Activated CD8-positive, alpha-beta T cell treated with anti-CD3 and anti-CD28 coated beads for 36 hours (primary cell): ENCODE measurements around the gene FGFBP3. TPM values are rescaled to one million over a fixed set of nuclear protein-coding genes. Genes with fewer than 3 reads are reported as not detected.

Source experiments
- ATAC-seq: fragments of 200-7000 bp; cut with Tn5 transposase; one replicate; pipeline ENCODE4 v1.10.0; 2021; ENCODE audit warnings: mild to moderate bottlenecking, moderate library complexity
- CTCF ChIA-PET: fragments of 350-600 bp; sonication (Branson Sonifier 250); formaldehyde crosslinking; loops from one replicate; lab custom pipeline; 2021; ENCODE audit warnings: antibody characterized with exemption; lab: Charles Lee
- POLR2A ChIA-PET: fragments of 350-600 bp; sonication (Branson Sonifier 250); formaldehyde crosslinking; loops from one replicate; lab custom pipeline; 2021; ENCODE audit warnings: antibody characterized with exemption; lab: Charles Lee
- DNase-seq: peaks from one replicate; pipeline ENCODE4 v3.0.0-alpha.2; 2020
- H3K27ac Mint-ChIP-seq: one replicate; pipeline ENCODE4 v1.8.0; 2021; ENCODE audit warnings: mild to moderate bottlenecking, mixed read lengths
- H3K27me3 Mint-ChIP-seq: one replicate; pipeline ENCODE4 v1.8.0; 2021; ENCODE audit warnings: mixed read lengths
- H3K36me3 Mint-ChIP-seq: one replicate; pipeline ENCODE4 v1.8.0; 2021; ENCODE audit warnings: low read depth, mixed read lengths
- H3K4me1 Mint-ChIP-seq: one replicate; pipeline ENCODE4 v1.8.0; 2021; ENCODE audit warnings: low read depth, mixed read lengths
- H3K4me3 Mint-ChIP-seq: one replicate; pipeline ENCODE4 v1.8.0; 2021; ENCODE audit warnings: mild to moderate bottlenecking, moderate library complexity, mixed read lengths
- H3K9me3 Mint-ChIP-seq: one replicate; pipeline ENCODE4 v1.8.0; 2021; ENCODE audit warnings: mixed read lengths
- intact Hi-C: fragments of 100-400 bp; cut with micrococcal nuclease; formaldehyde crosslinking; loops from one replicate; pipeline ENCODE4 v1.10.0; 2022
- total RNA-seq, 2 experiments: library from RNA; stranded (reverse); gene quantifications; one replicate each; pipeline ENCODE4 v1.2.3, GENCODE V29; 2021
- TF ChIP-seq, protein P1 (sequence below): fragments of 200-600 bp; IDR thresholded peaks from one replicate; pipeline ENCODE4 v1.8.0; 2022; ENCODE audit warnings: antibody characterized with exemption, mild to moderate bottlenecking

FGFBP3 gene
- total RNA-seq, 2 experiments from 2014 or later, result 2.2 to 3.1 TPM

DNA sequence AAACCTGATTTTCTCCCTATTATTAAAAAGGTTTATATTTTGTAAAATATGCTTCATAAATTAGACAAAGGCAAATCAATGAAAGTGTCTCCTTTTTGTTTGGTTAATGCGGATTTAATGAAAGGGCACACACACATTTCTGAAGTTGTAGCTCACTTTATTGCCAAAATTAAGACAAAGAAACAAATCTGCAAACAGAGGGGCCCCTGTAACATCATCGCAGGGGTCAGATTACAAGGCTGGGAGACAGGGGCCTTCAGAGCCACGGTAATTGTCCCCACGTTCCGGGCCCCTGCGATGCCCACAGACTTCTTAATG lies 22.4 kb downstream of the FGFBP3 start:
- H3K4me3 Mint-ChIP-seq, result peak overlapping the region; percentile 77
- no peak overlapping the region for H3K27ac Mint-ChIP-seq
- TF ChIP-seq, protein P1, sequence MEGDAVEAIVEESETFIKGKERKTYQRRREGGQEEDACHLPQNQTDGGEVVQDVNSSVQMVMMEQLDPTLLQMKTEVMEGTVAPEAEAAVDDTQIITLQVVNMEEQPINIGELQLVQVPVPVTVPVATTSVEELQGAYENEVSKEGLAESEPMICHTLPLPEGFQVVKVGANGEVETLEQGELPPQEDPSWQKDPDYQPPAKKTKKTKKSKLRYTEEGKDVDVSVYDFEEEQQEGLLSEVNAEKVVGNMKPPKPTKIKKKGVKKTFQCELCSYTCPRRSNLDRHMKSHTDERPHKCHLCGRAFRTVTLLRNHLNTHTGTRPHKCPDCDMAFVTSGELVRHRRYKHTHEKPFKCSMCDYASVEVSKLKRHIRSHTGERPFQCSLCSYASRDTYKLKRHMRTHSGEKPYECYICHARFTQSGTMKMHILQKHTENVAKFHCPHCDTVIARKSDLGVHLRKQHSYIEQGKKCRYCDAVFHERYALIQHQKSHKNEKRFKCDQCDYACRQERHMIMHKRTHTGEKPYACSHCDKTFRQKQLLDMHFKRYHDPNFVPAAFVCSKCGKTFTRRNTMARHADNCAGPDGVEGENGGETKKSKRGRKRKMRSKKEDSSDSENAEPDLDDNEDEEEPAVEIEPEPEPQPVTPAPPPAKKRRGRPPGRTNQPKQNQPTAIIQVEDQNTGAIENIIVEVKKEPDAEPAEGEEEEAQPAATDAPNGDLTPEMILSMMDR, result no peak
- DNase-seq, result no peak
- no peaks in the 10 kb centered on the region for H3K36me3 Mint-ChIP-seq
- intact Hi-C loops, result no loop called here
- peaks cover 9% of the 10 kb centered on the region for H3K4me1 Mint-ChIP-seq
- no peaks in the 10 kb centered on the region for H3K9me3 Mint-ChIP-seq
- POLR2A ChIA-PET, result interaction anchor here (1.2 to 1.5 kb wide), 3 partner anchors 10 to 37 kb away, joined by 3 to 7 read pairs (median 4); partner anchors contain the start of gene BTAF1
- peaks cover 11% of the 10 kb centered on the region for H3K27me3 Mint-ChIP-seq
- ATAC-seq, result no peak
- CTCF ChIA-PET, result interaction anchor here (0.7 to 1.2 kb wide), 6 partner anchors 8 to 128 kb away, joined by 3 to 5 read pairs (median 4); partner anchors contain the start of genes BTAF1 and FGFBP3

DNA sequence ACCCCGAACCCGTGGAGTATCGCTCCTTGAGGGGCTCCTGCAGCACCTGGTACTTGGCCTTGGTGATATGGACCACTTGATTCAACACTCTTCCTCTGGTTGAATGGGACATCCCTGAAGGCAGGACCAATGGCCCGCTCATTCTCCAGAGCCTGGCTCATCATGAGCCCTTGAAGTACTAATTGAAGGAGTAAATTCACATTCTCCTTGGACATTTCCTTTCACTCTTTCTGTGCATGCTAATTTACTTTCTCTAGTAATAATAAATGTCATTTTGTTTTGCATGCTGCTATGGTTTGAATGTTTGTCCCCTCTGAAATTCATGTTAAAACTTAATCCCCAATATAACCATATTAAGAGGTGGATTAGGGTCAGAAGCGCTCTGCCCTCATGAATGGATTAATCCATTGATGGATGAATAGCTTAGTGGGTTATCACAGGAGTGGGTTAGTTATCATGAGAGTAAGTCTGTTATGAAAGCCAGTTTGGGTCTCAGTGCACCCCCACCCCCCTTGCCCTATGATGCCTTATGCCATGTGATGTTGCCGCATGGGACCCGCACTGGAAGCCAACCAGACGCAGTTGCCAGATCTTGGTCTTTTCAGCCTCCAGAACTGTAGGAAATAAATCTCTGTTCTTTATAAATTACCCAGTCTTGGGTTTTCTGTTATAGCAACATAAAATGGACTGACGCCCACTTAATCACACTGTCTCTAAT lies 23.8 kb downstream of the FGFBP3 start:
- POLR2A ChIA-PET, result interaction anchor here (0.7 to 1.7 kb wide), 2 partner anchors 50 to 86 kb away, joined by 3 read pairs; no protein-coding TSS in a partner anchor
- CTCF ChIA-PET, result interaction anchor here (1.3 kb wide), 1 partner anchor 27 kb away, joined by 5 read pairs; no protein-coding TSS in a partner anchor

DNA sequence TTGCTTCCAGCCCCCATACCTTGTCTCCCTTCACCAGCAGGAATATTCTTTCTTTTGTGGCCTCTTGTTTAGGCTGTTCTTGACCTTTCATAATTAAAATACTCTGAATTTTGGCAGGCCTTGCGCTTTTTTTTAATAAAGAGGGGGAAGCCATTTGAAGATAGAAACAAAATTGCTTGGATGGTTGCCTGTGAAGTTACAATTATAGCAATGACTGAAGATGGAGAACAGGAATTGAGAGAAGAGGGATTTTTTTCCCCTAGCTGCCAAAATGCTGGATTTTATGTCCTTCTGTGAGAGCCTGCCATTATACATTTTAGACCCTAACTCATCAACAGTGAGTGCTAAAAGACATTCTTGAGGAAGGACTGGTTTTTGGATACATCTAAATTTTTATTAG lies 24.8 kb downstream of the FGFBP3 start:
- intact Hi-C loops, result no loop called here
- ATAC-seq, result no peak
- Mint-ChIP-seq H3K4me3 (no peak overlapping the region), H3K9me3 (no peaks in the 10 kb centered on the region), H3K36me3 (no peaks in the 10 kb centered on the region), H3K27me3 (peaks cover 6% of the 10 kb centered on the region), H3K27ac (no peak overlapping the region), H3K4me1 (peaks cover 9% of the 10 kb centered on the region)
- TF ChIP-seq, protein P1, result no peak
- CTCF ChIA-PET, result interaction anchor here (1.3 to 1.8 kb wide), 2 partner anchors 24 to 28 kb away, joined by 4 to 5 read pairs; partner anchors contain the start of gene FGFBP3
- no peak for DNase-seq
- POLR2A ChIA-PET, result interaction anchor here (0.7 to 1.7 kb wide), 2 partner anchors 49 to 85 kb away, joined by 3 read pairs; no protein-coding TSS in a partner anchor

More for the DNA sequence above, 23.8 kb downstream of the FGFBP3 start:
- intact Hi-C loops, result no loop called here
- peaks cover 11% of the 10 kb centered on the region for H3K27me3 Mint-ChIP-seq
- TF ChIP-seq, protein P1, result no peak
- H3K36me3 Mint-ChIP-seq, result no peaks in the 10 kb centered on the region
- ATAC-seq (no peak), DNase-seq (no peak)
- no peak overlapping the region for H3K4me3 Mint-ChIP-seq
- H3K4me1 Mint-ChIP-seq, result peaks cover 9% of the 10 kb centered on the region
- H3K27ac Mint-ChIP-seq, result no peak overlapping the region
- no peaks in the 10 kb centered on the region for H3K9me3 Mint-ChIP-seq

DNA sequence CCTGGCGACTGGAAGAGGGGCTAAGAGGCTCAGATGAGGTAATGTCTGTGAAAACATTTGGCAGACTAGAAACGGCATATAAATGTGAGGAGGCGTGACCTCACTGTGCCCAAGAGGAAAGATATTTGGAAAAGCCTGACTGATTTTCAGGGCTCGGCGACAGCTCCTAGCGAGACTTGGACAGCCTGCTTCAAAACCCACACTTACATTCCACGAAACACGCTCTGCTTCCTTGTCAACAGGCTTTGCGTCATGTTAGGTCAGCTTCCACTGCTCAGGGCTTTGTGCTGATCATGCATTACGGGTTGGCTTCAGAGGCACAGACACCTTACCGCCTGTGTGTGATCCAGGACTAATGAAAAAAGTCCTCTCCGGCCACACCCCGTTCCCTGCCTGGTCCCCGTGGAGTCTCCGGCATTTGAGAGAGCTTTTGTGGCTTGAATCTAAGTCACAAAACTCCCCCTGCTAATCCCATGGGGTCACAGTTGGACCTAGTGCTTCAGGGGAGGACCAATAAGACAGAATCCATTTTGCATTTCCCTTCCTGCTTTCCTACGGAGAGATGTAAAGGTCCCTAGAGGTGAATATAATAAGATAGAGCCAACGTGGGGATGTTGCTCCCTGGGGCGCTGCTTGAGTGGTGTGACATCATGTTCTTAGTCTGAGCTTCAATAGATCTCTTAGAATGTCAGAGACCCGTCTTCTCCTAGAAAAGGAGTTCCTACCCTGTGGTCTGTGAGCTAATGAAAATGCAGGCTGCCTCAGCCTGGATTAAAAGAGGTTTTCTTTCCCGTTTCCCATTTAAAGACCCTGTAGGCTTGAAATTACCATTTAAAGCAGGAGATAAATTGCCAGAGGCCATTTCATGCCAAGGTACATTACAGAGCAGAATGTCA lies 25.5 kb downstream of the FGFBP3 start:
- H3K9me3 Mint-ChIP-seq, result no peaks in the 10 kb centered on the region
- DNase-seq (no peak), ATAC-seq (no peak)
- H3K4me1 Mint-ChIP-seq, result peaks cover 7% of the 10 kb centered on the region
- POLR2A ChIA-PET, result interaction anchor here (1.7 kb wide), 1 partner anchor 85 kb away, joined by 3 read pairs; no protein-coding TSS in a partner anchor
- intact Hi-C loops, result no loop called here
- H3K27ac Mint-ChIP-seq, result no peak overlapping the region
- peaks cover 3% of the 10 kb centered on the region for H3K27me3 Mint-ChIP-seq
- TF ChIP-seq, protein P1, result no peak
- CTCF ChIA-PET, result interaction anchor here (1.8 kb wide), 1 partner anchor 25 kb away, joined by 4 read pairs; the partner anchor contains the start of gene FGFBP3
- no peaks in the 10 kb centered on the region for H3K36me3 Mint-ChIP-seq
- no peak overlapping the region for H3K4me3 Mint-ChIP-seq
